ENCODE results near the gene STUM.

Gene STUM

DNA sequence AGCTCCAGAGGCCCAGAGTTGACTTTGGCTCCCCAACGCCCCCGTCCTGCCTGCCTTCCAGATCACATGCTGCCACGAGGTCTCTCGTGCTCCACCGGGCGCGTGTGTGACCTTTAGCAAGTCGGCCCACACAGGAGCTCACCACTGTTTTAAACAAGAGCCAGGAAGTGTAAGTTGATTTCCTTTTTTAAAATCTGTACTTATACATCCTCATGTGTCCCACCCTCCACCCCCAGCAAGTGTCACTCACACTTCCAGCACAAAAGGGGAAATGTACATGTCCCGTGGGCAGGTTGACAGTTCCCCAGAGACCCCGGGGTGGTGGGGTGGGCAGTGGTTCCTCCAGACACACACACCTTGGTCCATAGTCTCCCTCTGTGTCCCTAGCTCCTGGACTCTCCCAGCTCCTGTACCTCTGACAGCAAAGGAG, 84.4 kb downstream of the STUM start:
- TF ChIP-seq, protein P1, sequence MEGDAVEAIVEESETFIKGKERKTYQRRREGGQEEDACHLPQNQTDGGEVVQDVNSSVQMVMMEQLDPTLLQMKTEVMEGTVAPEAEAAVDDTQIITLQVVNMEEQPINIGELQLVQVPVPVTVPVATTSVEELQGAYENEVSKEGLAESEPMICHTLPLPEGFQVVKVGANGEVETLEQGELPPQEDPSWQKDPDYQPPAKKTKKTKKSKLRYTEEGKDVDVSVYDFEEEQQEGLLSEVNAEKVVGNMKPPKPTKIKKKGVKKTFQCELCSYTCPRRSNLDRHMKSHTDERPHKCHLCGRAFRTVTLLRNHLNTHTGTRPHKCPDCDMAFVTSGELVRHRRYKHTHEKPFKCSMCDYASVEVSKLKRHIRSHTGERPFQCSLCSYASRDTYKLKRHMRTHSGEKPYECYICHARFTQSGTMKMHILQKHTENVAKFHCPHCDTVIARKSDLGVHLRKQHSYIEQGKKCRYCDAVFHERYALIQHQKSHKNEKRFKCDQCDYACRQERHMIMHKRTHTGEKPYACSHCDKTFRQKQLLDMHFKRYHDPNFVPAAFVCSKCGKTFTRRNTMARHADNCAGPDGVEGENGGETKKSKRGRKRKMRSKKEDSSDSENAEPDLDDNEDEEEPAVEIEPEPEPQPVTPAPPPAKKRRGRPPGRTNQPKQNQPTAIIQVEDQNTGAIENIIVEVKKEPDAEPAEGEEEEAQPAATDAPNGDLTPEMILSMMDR (IDR thresholded peaks at IDR 0.05; ENCODE audit: low read depth, low read length, missing control alignments), result no peak
- no peak overlapping the region for H3K4me3 ChIP-seq (replicated peaks; ENCODE audit: low read depth, low read length)
- no peak for DNase-seq (ENCODE audit: extremely low read depth, low read depth)

DNA sequence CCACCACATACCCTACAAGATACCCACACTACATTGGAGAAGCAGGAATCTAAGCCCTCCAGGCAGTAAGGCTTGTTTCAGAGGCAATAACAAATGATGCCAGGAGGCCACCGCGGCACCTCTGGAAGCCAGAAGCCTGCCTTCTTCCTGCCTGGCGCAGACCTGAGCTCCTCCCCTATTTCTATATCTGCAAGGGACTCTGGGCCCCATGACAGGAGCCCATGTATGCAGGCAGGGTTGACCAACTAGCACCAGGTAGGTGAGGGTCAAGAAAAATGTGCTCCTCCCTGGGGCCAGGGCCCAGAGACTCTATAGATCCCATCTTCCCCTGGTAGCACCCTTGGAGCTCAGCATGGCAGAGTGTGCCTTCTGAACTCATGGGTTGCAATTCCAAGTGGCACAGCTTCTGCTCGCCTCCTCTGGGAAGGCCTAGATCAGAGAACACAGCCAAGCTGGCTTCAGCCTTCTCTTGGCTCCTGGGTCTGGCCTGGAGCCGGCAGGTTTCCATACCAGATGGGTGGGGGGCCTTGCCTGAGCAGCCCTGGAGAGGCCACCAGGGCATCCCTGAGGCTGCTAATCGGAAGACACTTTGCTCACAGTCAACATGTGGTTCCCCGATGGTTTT, 85.1 kb downstream of the STUM start:
- TF ChIP-seq, protein P1 (IDR thresholded peaks at IDR 0.05; ENCODE audit: low read depth, low read length, missing control alignments), result no peak
- DNase-seq (ENCODE audit: extremely low read depth, low read depth), result no peak
- no peak overlapping the region for H3K4me3 ChIP-seq (replicated peaks; ENCODE audit: low read depth, low read length)

DNA sequence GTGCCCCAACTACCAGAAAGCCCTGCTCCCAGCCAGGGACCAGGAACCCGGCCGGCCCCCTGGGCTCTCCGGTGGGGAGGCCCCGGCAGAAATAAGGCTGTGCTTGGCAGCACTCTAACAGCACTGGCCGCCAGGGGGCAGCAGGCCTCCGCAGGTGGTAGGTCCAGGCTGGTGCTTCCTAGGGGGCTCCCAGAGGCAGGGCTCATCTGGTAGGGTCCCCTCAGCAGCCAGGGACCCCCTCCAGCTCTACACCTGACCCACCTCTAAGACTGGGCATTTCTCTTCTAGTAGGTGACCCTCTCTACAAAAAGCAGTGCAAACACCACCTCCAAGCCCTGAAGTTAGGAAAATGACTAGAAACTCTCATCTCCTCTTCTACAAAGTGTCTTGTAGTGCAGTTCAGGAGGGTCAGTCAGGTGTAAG, 85.6 kb downstream of the STUM start:
- TF ChIP-seq, protein P1 (IDR thresholded peaks at IDR 0.05; ENCODE audit: low read depth, low read length, missing control alignments), result peak; percentile 93
- no peak overlapping the region for H3K4me3 ChIP-seq (replicated peaks; ENCODE audit: low read depth, low read length)
- no peak for DNase-seq (ENCODE audit: extremely low read depth, low read depth)

DNA sequence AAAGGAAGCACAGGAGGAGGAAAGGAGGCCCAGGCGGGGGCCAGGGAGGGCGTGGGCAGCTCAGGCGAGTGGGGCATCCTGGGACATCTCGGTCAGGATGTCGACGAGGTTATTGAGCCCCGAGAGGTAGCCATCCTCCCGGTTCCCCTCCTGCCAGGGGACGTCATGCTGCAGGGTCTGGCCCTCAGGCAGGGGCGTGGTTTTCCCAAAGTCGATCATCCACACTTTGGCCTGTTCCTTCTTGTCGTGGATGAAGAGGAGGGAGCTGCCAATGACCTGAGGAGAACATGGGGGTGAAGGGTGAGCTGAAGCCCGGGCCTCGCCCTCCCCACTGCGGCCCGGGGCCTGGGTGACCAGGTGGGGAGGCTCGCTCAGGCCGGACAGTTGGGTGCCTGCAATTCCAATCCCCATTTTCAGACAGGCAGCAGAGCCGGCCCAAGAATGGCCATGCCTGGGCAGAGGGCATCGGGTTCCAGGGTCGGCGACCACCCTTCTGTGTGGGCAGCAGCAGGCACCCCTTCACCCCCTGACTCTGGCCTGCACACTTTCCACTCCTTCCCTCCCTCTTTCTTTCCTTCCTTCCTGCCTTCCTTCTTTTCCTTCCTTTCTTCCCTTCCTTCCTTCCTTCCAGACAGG, 86.2 kb downstream of the STUM start:
- no peak for DNase-seq (ENCODE audit: extremely low read depth, low read depth)
- no peak overlapping the region for H3K4me3 ChIP-seq (replicated peaks; ENCODE audit: low read depth, low read length)
- TF ChIP-seq, protein P1 (IDR thresholded peaks at IDR 0.05; ENCODE audit: low read depth, low read length, missing control alignments), result no peak

DNA sequence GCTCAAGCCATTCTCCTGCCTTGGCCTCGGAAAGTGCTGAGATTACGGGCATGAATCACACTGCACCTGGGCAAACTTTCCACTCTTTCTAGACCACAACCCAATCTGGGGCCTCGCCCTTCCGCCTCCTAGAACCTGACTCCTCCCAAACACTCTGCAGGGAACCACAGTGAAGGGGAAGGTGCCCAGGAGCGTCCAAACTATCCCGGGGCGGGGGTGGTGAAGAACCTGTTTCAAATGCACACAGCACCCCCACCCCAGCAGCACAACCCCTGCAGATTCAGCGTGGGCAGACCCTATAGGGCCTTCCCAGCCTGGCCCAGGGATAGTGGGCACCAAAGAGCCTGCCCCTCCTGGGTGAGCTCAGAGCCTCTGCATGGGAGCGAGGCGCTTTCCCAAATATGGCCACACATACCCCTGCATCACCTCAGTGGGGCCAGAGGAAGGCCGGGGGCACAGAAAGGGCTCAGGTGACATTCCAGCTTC, 86.9 kb downstream of the STUM start:
- no peak for DNase-seq (ENCODE audit: extremely low read depth, low read depth)
- TF ChIP-seq, protein P1 (IDR thresholded peaks at IDR 0.05; ENCODE audit: low read depth, low read length, missing control alignments), result no peak
- no peak overlapping the region for H3K4me3 ChIP-seq (replicated peaks; ENCODE audit: low read depth, low read length)

DNA sequence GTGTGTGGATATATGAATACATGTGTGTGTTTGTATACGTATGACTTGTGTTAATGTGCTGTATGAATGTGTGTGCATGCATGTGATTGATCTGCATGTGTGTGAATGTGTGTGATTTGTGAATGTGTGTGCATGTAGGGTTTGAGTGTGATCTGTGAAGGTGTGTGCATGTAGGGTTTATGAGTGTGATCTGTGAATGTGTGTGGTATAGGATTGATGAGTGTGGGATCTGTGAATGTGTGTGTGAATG, 88.2 kb downstream of the STUM start:
- TF ChIP-seq, protein P1 (IDR thresholded peaks at IDR 0.05; ENCODE audit: low read depth, low read length, missing control alignments), result no peak

More for the DNA sequence above, 88.2 kb downstream of the STUM start:
- no peak for DNase-seq (ENCODE audit: extremely low read depth, low read depth)
- H3K4me3 ChIP-seq (replicated peaks; ENCODE audit: low read depth, low read length), result no peak overlapping the region

Data from HFF-Myc (cell line).